Measurements from ENCODE around the gene ADGRE3.
"Not testable (repeated sequence)": the region's sequence is repeated elsewhere in the genome, so short reads cannot be mapped to it uniquely, and the experiment has no call there.

Gene ADGRE3

DNA sequence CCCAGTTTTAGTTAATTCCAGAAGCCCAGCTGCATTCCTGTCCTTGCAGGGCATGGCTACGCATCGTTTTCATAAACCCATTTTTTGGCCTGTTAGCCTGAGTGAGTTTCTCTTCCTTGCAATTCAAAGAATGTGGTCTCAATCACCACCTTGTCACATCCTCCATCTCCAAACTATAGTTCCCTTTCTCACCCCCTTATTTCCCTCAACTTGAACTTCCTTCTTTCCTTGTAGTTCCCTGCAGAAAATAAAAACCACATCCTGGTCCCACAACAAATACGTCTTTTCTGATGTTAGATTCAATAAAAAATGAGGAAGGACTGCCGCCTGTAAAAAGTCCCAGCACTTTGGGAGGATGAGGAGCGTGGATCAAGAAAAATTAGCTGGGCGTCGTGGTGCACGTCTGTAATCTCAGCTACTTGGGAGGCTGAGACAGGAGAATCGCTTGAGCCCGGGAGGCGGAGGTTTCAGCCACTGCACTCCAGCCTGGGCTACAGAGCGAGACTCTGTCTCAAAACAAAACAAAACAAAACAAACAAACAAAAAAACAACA is 13.2 kb downstream of the ADGRE3 start:
- DNase-seq, result no peak

DNA sequence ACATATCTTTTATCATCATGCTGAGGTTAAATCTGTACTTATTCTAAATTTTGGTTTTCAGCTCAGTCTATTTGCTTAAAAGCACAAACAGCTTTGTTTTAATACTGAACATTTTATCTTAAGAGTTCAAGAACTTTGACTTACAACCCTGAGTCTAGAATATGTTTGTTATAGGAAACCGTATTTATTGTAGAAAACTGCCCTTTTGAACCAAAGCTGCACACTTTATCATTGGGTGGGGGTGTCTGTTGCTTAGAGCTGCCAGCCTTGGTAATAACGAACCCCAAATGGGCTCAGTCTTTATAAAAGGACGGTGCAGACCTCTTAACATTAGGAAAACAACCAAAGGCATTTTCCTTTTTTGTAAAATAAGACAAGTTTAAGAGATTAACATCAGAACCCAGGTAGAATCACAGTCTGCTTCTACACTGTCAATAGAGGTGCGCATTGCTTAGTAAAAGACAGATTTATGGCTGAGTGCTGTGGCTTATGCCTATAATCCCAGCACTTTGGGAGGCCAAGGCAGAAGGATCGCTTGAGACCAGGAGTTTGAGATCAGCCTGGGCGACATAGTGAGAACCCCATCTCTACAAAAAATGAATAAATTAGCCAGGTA is 14.7 kb downstream of the ADGRE3 start:
- DNase-seq, result no peak

DNA sequence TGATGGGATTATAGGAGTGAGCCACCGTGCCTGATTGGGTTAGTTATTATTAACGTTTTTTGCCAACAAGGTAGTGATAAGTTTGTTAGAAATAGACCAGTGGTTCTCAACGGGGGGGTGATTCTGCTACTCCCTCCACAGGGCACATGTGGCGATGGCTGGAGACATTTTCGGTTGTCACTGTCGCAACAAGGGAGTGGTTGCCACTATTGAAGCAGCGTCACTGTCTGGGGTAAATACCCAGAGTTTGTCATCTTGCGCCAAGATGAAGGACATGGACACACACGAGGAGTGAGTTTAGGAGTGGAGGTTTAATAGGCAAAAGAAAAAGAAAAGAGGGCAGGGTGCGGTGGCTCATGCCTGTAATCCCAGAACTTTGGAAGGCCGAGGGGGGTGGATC is 18.9 kb downstream of the ADGRE3 start:
- DNase-seq, result no peak

DNA sequence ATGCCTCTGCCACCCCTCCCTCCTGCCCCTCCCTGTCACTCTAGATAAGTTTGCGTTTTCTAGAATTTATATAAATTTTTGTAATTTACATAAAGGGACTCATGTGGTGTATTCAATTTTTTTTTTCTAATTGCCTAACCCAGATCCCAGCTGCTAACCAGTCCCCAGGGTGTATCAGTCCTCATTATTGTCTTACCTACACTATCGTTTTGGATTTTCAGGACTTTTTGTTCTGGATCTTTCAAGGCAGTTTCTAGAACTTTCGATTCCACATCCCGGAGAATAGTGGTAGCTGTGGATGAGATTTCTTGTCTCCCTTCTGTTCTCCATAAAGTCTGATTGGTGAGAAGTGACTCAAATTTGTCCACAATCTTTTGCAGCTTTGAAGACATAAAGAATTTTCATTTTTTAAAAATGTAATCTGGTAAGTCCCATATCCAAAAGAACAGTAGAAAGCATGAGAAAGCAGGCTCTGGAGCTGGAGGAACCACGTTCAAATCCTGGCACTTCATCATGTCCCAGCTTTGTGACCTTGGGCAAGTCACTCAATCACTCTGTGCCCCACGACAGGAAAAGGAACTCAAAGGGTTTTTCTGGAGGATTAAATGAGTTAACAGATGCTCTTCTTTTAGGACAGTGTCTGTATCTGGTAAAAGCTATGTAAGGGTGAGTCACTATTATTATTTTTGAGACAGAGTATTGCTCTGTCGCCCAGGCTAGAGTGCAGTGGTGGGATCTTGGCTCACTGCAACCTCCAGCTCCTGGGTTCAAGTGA is 19.7 kb downstream of the ADGRE3 start:
- DNase-seq, result no peak

GRCh38 chr19:14650161-14650560 is 24.5 kb downstream of the ADGRE3 start:
- DNase-seq, result no peak

DNA sequence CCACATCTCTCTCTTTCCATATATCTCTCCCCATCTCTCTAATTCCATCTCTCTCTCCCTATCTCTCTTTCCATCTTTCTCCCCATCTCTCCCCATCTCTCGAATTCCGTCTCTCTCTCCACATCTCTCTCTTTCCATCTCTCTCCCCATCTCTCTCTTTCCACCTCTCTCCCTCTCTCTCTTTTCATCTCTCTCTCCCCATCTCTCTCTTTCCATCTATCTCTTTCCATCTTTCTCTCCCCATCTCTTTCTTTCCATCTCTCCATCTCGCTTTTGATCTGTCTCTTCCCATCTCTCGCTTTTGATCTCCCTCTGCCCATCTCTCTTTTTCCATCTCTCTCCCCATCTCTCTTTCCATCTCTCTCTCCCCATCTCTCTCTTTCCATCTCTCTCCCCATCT is 25.6 kb downstream of the ADGRE3 start:
- no peak for DNase-seq

DNA sequence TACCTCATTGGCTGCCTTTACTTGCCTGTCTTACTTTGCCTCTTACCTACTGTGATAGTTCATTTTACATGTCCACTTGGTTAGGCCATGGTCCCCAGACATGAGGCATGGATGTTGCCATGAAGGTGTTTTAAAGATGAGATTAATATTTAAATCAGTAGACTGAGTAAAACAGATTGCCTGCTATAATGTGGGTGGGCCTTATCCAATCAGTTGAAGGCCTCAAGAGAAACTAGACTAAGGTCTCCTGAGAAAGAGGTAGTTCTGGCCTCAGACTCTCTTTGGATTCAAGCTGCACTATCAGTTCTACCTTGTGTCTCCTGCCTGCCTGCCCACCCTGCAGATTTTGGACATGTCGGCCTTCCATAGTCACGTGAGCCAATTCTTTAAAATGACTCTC is 26.1 kb downstream of the ADGRE3 start:
- no peak for DNase-seq

GRCh38 chr19:14639536-14640277 is 34.9 kb downstream of the ADGRE3 start:
- DNase-seq, result no peak

- no peak for DNase-seq
Observed at GRCh38 chr19:14632286-14632685, 42.4 kb downstream of the ADGRE3 start.

GRCh38 chr19:14629557-14629956 is 45.1 kb downstream of the ADGRE3 start:
- no peak for DNase-seq

DNA sequence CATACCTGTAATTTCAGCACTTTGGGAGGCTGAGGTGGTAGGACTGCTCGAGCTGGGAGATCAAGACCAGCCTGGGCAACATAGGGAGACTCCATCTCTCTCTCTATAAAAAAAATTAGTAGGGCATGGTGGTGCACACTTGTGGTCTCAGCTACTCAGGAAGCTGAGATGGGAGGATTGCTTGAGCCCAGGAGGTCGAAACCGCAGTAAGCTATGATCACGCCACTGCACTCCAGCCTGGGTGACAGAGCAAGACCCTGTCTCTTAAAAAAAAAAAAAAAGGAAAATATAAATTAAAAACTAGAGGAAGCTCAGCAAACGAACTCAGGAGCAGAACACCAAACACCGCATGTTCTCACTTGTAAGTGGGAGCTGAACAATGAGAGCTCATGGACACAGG is 50.2 kb downstream of the ADGRE3 start:
- DNase-seq, result not testable (repeated sequence)

- no peak for DNase-seq
Observed at GRCh38 chr19:14619404-14619803, 55.2 kb downstream of the ADGRE3 start.

DNA sequence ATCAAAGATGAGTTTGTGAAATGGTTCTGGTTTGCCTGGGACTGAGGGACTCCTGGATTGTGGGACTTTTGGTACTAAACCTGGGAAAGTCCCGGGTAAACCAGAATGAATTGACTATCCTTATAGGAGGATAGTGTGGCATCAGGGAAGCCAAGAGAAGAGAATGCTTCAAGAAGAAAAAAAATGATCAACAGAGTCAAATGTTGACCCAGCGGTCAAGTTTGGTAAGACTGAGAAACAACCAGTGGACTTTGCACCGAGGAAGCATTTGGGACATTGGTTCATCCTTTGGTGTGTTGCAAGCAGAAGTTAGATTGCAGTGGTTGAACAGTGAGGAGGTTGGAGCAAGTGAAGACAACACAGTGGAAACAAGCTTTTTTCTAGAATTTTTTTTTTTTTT is 58.2 kb downstream of the ADGRE3 start:
- no peak for DNase-seq

- DNase-seq, result no peak
Observed at GRCh38 chr19:14615623-14616022, 59.0 kb downstream of the ADGRE3 start.

DNA sequence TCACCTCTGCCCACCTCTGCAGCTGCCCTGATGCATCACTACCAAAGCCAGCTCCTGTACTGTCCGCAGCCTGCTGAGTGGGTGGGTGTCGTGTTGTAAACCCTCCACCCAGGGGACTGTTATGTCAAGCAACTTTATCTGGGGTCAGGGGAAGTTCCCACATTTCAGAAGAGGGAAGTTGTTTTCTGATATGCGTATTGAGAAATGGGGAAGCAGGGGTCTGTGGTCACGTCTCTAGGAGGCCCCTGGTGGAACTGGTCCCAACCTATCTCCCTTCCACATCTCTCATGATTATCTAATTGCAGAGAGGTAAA is 60.6 kb downstream of the ADGRE3 start:
- no peak for DNase-seq

DNA sequence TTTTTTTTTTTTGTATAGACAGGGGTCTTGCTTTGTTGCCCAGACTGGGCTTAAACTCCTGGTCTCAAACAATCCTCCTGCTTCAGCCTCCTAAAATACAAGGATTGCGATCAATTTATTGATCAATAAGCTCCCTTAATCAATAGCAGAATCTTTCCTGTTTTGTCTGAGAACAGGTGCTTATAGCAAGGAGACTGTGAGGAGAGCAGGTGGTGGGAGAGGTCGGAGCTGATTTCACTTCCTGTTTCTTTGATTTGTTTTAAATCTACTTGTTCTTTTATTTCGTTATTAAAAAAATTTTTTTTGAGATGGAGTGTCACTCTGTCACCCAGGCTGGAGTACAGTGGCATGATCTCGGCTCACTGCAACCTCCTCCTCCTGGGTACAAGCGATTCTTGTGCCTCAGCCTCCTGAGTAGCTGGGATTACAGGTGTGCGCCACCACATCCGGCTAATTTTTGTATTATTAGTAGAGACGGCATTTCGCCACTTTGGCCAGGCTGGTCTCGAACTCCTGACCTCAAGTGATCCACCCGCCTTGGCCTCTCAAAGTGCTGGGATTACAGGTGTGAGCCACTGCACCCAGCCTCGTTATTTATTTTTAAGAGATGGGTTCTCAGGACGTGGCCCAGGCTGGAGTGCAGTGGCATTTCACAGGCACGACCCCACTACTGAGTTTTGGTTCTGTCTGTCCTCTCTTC is 61.1 kb downstream of the ADGRE3 start:
- DNase-seq, result not testable (repeated sequence)

DNA sequence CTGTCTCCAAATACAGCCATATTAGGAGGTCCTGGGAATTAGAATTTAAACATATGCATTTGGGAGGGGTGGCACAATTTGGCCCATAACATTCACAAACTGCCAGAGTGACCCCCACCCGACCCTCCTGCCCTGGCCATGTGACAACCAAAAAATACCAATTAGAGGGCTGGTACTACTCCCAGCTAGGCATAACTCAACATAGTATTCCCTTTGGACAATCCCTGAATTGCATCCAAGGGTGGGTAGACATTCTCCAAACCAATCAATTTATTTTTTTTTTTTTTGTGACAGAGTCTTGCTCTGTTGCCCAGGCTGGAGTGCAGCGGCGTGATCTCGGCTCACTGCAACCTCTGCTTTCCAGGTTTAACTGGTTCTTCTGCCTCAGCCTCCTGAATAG is 62.0 kb downstream of the ADGRE3 start:
- no peak for DNase-seq

DNA sequence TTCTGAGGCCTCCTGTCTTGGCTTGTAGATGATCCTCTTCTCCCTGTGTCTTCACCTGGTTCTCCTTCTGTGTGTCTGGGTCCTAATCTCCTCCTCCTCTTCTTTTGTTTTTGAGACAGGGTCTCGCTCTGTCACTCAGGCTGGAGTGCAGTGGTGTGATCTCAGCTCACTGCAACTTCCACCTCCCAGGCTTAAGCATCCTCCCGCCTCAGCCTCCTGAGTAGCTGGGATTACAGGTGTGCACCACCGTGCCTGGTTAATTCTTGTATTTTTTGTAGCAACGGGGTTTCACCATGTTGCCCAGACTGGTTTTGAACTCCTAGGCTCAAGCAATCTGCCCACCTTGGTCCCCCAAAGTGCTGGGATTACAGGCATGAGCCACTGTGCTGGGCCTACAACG is 62.4 kb downstream of the ADGRE3 start:
- not testable (repeated sequence) for DNase-seq

DNA sequence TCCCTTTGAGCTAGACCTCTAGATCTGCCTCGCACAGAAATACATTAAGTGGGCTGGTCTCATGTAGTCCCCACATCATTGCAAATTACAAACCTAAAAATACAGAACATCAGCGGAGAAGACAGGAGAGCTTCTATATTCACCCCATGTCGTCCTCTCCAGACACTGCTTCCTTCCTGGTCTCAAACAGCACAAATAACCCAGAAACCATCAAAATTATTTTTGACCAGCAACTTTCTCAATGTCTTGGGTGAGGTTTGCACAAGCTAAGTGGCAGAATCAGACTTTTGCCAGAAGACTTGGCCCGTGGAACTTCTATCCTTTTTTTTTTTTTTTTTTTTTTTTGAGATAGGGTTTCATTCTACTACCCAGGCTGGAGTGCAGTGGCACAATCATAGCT is 63.6 kb downstream of the ADGRE3 start:
- DNase-seq, result no peak

GRCh38 chr19:14606627-14607026 is 68.0 kb downstream of the ADGRE3 start:
- DNase-seq, result no peak

DNA sequence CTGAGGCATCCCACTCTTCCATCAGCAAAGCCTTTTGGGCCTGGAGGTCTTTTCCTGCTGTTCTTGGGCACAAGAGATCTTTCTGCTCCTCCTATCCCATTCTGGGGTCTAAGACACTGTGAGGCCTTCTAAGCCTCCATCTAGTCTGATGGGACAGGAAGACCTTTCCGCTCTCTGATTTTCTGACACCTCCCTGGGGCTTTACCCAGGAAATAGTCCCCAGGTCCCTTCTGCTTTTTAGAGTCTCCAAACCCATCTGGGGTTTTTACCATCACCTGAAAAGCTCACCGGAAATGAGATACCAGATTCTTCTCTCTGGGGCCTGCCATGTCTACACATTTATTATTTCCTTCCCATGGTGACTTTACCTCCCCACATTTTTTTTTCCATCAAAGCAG is 70.7 kb downstream of the ADGRE3 start:
- DNase-seq, result no peak

DNA sequence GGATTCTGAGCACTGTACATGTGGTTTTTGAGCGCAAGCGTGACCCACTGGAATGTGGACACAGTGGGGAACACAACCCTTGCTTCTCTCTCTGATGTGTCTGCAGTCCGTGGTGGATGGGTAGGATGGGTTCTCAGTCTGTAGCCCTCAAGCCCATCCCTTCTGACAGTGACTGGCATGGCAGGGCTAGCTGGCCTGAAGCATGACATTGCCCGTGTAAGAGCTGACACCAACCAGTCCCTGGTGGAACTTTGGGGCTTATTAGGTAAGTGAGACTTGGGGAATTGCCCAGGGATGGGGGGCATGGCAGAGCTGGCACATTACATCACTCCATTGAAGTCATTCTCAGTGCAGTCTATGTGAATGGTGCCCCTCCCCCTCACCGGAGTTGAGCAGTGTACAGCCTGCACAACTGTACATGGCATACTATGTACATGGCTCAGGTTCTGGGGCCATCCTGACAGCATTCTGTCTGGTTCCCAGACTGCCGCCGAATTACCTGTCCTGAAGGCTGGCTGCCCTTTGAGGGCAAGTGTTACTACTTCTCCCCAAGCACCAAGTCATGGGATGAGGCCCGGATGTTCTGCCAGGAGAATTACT is 75.0 kb downstream of the ADGRE3 start:
- no peak for DNase-seq

DNA sequence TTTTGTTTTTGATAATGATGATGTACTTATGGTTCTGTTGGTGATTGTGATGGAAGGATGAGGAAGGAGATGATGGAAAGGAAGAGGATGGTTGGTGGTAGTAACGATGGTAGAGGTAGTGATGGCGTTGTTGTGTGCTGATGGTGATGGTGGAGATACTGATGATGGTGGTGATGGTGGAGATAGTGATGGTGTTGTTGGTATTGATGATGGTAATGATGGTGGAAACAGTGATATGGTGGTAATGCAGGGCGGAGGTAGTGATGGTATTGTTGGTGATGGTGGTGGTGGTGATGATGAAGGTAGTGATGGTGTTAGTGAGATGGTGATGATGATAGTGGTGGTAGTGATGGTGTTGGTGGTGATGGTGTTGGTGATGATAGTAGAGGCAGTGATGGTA is 79.1 kb downstream of the ADGRE3 start:
- no peak for DNase-seq

All from NCI-H1048 (cell line).